ENCODE results near the gene PSMD5. TPM values are rescaled to one million over a fixed set of nuclear protein-coding genes. Genes with fewer than 3 reads are reported as not detected.

PSMD5 gene
- total RNA-seq, 3 donors from 2014 or later (not counting 1 experiment from before 2014, with no cell fraction given) = 24.6 to 41.2 (median 37.1) TPM

DNA sequence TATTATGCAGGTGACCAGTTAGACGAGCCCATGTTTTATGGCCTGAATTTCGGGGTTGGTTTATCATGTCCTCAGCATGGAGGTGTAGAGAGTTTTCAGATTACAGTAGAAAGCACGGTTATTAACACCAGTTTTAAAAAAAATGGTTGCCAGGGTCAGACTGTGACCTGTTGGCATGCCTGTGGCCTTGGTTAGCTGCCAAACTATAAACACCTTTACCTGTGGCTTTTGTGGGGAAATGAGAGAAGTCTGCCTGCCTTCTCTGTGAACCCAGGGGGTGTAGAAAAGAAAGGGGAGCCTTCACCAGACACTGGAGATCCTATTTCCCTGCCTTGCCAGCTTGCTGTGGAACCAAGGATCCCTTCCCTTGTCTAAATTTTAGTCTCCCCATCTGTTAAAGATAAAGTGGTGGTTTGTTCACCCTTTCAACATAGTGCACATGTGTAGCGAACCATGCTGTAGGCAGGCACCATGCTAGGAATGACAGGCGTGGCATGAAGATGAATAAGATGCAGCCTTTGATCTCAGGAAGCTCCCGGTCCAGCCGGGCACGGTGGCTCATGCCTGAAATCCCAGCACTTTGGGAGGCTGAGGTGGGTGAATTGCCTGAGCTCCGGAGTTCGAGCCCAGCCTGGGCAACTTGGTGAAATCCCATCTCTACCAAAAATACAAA is 40.3 kb upstream of the PSMD5 start:
- no peaks in the 10 kb centered on the region for H3K27me3 ChIP-seq (ENCODE audit: control insufficient read depth, insufficient read depth, low read length)
- H3K27me3 Mint-ChIP-seq (ENCODE audit: low read depth in 2 of 2) = peaks cover 0 to 3% of the 10 kb centered on the region in 2 donors
- no peaks in the 10 kb centered on the region for H3K36me3 ChIP-seq (ENCODE audit: control insufficient read depth, insufficient read depth, low read length)
- no peaks in the 10 kb centered on the region for H3K9me3 ChIP-seq (ENCODE audit: control insufficient read depth, insufficient read depth, low read length)
- WGBS (ENCODE audit: insufficient coverage) = 67% methylated on average over 8 of the region's 10 CpGs
- DNase-seq = peak in 1 of 2 donors; percentile 57
- intact Hi-C loops (cut with micrococcal nuclease) = no loop called here
- no peak for ATAC-seq
- H3K4me1 ChIP-seq (ENCODE audit: control insufficient read depth, insufficient read depth, low read length) = peaks cover 27% of the 10 kb centered on the region
- no peaks in the 10 kb centered on the region for H3K9me3 Mint-ChIP-seq
- H3K27ac ChIP-seq (ENCODE audit: low read length) = no peak overlapping the region
- H3K4me1 Mint-ChIP-seq = peaks cover 13 to 16% of the 10 kb centered on the region in 2 donors
- TF ChIP-seq, protein P1, sequence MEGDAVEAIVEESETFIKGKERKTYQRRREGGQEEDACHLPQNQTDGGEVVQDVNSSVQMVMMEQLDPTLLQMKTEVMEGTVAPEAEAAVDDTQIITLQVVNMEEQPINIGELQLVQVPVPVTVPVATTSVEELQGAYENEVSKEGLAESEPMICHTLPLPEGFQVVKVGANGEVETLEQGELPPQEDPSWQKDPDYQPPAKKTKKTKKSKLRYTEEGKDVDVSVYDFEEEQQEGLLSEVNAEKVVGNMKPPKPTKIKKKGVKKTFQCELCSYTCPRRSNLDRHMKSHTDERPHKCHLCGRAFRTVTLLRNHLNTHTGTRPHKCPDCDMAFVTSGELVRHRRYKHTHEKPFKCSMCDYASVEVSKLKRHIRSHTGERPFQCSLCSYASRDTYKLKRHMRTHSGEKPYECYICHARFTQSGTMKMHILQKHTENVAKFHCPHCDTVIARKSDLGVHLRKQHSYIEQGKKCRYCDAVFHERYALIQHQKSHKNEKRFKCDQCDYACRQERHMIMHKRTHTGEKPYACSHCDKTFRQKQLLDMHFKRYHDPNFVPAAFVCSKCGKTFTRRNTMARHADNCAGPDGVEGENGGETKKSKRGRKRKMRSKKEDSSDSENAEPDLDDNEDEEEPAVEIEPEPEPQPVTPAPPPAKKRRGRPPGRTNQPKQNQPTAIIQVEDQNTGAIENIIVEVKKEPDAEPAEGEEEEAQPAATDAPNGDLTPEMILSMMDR (IDR thresholded peaks at IDR 0.05) = no peak
- H3K36me3 Mint-ChIP-seq = no peaks in the 10 kb centered on the region
- H3K4me3 ChIP-seq (ENCODE audit: low read length) = no peak overlapping the region
- H3K4me3 Mint-ChIP-seq = peak overlapping the region; percentile 1
- H3K27ac Mint-ChIP-seq = no peak overlapping the region

DNA sequence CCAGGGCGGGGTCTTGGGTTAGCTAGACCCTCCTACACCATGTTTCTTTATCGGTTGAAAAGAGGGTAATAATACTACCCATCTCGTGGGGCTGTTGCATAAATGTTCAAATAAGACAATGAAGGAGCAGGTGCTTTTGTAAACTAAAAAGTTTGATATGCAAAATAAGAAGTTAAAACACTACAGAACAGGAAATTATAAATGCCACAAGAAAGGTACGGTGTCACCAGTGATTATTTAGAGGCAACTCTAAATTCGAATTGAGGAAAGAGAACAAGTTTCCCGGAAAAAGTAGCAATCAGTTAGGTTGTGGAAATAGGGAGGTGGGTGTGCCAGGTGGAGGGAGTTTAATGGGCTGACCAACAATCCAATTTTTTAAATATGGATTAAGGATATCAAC is 36.7 kb upstream of the PSMD5 start:
- WGBS (ENCODE audit: insufficient coverage) = 40% methylated on average over 4 of the region's 6 CpGs
- H3K36me3 ChIP-seq (ENCODE audit: control insufficient read depth, insufficient read depth, low read length) = no peaks in the 10 kb centered on the region
- ATAC-seq (no peak), DNase-seq (no peak)
- no peaks in the 10 kb centered on the region for H3K9me3 Mint-ChIP-seq
- H3K4me3 ChIP-seq (ENCODE audit: low read length) = no peak overlapping the region
- no peak overlapping the region for H3K27ac ChIP-seq (ENCODE audit: low read length)
- peaks cover 28 to 29% of the 10 kb centered on the region in 2 donors for H3K4me1 Mint-ChIP-seq
- H3K9me3 ChIP-seq (ENCODE audit: control insufficient read depth, insufficient read depth, low read length) = no peaks in the 10 kb centered on the region
- intact Hi-C loops (cut with micrococcal nuclease) = no loop called here
- no peaks in the 10 kb centered on the region for H3K27me3 ChIP-seq (ENCODE audit: control insufficient read depth, insufficient read depth, low read length)
- no peak overlapping the region for H3K4me3 Mint-ChIP-seq
- H3K4me1 ChIP-seq (ENCODE audit: control insufficient read depth, insufficient read depth, low read length) = peaks cover 45% of the 10 kb centered on the region
- no peak overlapping the region for H3K27ac Mint-ChIP-seq
- H3K36me3 Mint-ChIP-seq = no peaks in the 10 kb centered on the region
- H3K27me3 Mint-ChIP-seq (ENCODE audit: low read depth in 2 of 2) = no peaks in the 10 kb centered on the region
- TF ChIP-seq, protein P1 (IDR thresholded peaks at IDR 0.05) = no peak

DNA sequence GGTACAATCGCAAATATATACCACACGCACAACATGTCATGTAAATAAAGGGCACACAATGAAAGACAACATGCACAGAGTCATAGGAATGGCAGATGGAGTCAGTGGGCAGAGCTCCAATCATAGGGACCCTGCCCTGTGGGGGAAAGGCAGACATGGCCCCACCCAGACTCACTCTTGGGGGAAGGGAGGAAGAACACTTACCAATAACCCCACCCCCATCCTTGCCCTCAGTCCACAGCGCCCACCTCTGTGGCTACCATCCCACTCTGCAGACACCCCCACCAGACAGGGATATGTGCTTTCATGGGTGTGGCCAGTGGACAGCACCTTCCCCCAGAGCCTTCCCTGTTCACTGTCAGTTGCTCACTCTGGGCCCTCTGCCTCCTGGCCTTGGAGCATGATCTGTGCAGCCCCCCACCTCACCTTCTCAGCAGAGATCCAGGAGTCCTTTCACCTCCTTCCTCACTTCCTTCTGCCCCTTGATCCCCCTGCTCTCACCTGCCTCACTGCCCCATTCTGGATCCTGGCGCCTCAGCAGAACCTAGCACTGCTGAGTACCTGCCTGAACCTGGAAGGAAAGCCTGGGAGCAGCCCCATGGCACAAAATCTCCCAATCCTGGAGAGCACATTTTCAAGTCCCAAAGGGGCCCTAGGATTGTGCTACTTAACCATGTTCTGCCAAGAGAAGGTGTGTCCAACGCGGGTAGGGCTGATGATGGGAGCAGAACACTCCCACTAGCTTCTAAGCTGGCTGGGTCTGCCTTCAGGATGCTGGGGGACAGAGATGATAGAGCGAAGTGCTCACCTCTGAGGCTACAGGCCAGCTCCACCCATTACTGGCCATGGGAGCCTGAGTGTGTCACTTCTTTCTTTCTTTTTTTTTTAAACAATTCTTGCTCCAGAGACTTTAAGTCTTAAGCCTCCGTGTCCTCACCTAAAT is 35.7 kb upstream of the PSMD5 start:
- H3K27ac ChIP-seq (ENCODE audit: low read length) = peak overlapping the region; percentile 83

More for the DNA sequence above, 35.7 kb upstream of the PSMD5 start:
- peak overlapping the region; percentile 94 for H3K4me3 Mint-ChIP-seq
- H3K4me1 Mint-ChIP-seq = peaks cover 29 to 31% of the 10 kb centered on the region in 2 donors
- peak in 1 of 2 donors; percentile 40 for DNase-seq
- Histone ChIP-seq H3K9me3 (ENCODE audit: control insufficient read depth, insufficient read depth, low read length) (no peaks in the 10 kb centered on the region), H3K27me3 (ENCODE audit: control insufficient read depth, insufficient read depth, low read length) (no peaks in the 10 kb centered on the region), H3K4me1 (ENCODE audit: control insufficient read depth, insufficient read depth, low read length) (peaks cover 43% of the 10 kb centered on the region), H3K36me3 (ENCODE audit: control insufficient read depth, insufficient read depth, low read length) (peaks cover 6% of the 10 kb centered on the region), H3K4me3 (ENCODE audit: low read length) (no peak overlapping the region)
- no peak for ATAC-seq
- WGBS (ENCODE audit: insufficient coverage) = 82% methylated on average over 8 of the region's 8 CpGs
- no peaks in the 10 kb centered on the region for H3K27me3 Mint-ChIP-seq (ENCODE audit: low read depth in 2 of 2)
- intact Hi-C loops (cut with micrococcal nuclease) = no loop called here
- H3K27ac Mint-ChIP-seq = peak overlapping the region; percentile 67 to 90
- H3K36me3 Mint-ChIP-seq = no peaks in the 10 kb centered on the region
- TF ChIP-seq, protein P1 (IDR thresholded peaks at IDR 0.05) = no peak
- H3K9me3 Mint-ChIP-seq = no peaks in the 10 kb centered on the region

Data from natural killer cell (primary cell).